Endothelial cell of umbilical vein (primary cell): Measurements from ENCODE around the gene PCSK6.

Source experiments
- EZH2 ChIP-seq: IDR thresholded peaks from 2 replicates; pipeline ENCODE4 v1.6.1; 2012; ENCODE audit warnings: borderline replicate concordance, low read depth, mild to moderate bottlenecking, moderate library complexity, low read length, inconsistent platforms; ENCODE audit not compliant: severe bottlenecking
- JUN ChIP-seq: IDR thresholded peaks from 2 replicates; pipeline ENCODE4 v1.6.1; 2011; ENCODE audit warnings: borderline replicate concordance, low read depth; ENCODE audit not compliant: insufficient read length, insufficient read depth
- POLR2A ChIP-seq: IDR thresholded peaks from 2 replicates; pipeline ENCODE4 v1.6.1; 2012; ENCODE audit warnings: low read depth, mild to moderate bottlenecking, control low read depth, low read length
- POLR2AphosphoS5 ChIP-seq: IDR thresholded peaks from 2 replicates; pipeline ENCODE4 v1.6.1; 2012; ENCODE audit warnings: low read depth, mild to moderate bottlenecking, control low read depth, low read length, moderate library complexity; ENCODE audit not compliant: insufficient read depth
- TF ChIP-seq, protein P1 (sequence below), 2 donors: IDR thresholded peaks; 1 replicate in 1 of 2; 2 replicates in 1 of 2; pipeline ENCODE4 v1.5.1; 2011; ENCODE audit warnings: low read length in 2 of 2, mild to moderate bottlenecking in 2 of 2, moderate library complexity in 2 of 2, control low read depth in 1 of 2, inconsistent platforms in 1 of 2, low read depth in 1 of 2; ENCODE audit not compliant: insufficient read depth in 1 of 2; ENCODE audit errors: extremely low read depth in 1 of 2
- TF ChIP-seq, protein P2 (sequence below): IDR thresholded peaks from 2 replicates; pipeline ENCODE4 v1.6.1; 2011; ENCODE audit not compliant: insufficient read depth, insufficient read length

DNA sequence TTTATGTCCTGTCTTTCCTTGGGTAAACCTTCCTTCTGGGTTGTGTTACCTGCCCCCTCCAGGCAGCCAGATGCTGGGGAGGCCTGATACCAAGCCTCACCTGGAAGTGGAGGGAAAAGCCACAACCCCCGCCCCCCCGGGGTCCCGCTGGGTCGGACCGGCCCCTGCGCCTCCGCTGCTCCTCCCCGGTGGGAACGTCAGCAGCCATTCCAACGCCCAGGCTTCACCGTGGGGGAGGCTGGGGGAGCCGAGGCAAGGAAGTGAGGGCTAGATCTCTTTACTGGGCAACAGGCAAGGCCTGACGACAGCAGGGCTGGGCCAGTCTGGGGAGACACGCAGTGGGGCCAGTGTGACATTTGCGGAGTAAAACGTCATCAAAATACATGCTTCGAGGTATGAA is 141.5 kb downstream of the PCSK6 start:
- TF ChIP-seq EZH2 (no peak), POLR2AphosphoS5 (no peak), POLR2A (no peak), JUN (no peak)
- TF ChIP-seq, protein P1, sequence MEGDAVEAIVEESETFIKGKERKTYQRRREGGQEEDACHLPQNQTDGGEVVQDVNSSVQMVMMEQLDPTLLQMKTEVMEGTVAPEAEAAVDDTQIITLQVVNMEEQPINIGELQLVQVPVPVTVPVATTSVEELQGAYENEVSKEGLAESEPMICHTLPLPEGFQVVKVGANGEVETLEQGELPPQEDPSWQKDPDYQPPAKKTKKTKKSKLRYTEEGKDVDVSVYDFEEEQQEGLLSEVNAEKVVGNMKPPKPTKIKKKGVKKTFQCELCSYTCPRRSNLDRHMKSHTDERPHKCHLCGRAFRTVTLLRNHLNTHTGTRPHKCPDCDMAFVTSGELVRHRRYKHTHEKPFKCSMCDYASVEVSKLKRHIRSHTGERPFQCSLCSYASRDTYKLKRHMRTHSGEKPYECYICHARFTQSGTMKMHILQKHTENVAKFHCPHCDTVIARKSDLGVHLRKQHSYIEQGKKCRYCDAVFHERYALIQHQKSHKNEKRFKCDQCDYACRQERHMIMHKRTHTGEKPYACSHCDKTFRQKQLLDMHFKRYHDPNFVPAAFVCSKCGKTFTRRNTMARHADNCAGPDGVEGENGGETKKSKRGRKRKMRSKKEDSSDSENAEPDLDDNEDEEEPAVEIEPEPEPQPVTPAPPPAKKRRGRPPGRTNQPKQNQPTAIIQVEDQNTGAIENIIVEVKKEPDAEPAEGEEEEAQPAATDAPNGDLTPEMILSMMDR (IDR thresholded peaks at IDR 0.05; ENCODE audit: extremely low read depth in 1 of 2, insufficient read depth in 1 of 2, low read depth in 1 of 2, low read length in 2 of 2) = no peak
- TF ChIP-seq, protein P2, sequence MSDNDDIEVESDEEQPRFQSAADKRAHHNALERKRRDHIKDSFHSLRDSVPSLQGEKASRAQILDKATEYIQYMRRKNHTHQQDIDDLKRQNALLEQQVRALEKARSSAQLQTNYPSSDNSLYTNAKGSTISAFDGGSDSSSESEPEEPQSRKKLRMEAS = no peak
